ENCODE results near the gene PRR19. TPM values are rescaled to one million over a fixed set of nuclear protein-coding genes. Genes with fewer than 3 reads are reported as not detected.
"Not testable (repeated sequence)": the region's sequence is repeated elsewhere in the genome, so short reads cannot be mapped to it uniquely, and the experiment has no call there.

Gene PRR19
- total and polyA plus RNA-seq, 3 donors from 2014 or later, result 16.8 to 37.4 (median 18.3) TPM

DNA sequence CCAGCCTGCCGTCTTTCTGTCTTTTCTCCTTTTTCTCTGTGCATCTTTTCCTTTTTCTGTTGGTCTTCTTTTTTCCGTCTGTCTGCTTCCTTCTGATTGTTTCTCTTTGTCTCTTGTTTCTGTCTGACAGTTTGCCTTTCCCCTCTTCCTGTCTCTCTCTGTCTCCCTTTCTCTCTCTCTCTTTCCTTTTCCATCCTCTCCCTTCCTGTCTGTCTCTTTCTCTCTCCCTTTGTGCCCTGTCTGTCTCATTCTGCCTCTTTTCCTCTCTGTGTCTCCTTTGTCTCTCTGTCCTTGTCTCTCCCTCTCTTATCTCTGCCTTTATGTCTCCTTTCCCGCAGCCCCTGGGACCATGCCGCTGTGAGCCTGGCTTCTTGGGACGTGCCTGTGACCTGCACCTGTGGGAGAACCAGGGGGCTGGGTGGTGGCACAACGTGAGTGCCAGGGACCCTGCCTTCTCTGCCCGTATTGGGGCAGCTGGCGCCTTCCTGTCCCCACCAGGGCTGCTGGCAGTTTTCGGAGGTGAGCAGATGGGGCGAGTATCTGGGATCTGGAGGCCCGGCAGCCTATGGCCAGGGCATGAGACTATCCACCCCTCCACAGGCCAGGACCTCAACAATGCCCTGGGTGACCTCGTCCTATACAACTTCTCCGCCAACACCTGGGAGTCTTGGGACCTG is 32.9 kb downstream of the PRR19 start:
- Histone ChIP-seq H3K27me3 (no peaks in the 10 kb centered on the region), H3K36me3 (ENCODE audit: low read depth, missing control alignments) (no peaks in the 10 kb centered on the region), H3K27ac (no peak overlapping the region), H3K4me3 (no peak overlapping the region), H3K4me1 (peaks cover 17% of the 10 kb centered on the region), H3K9me3 (no peaks in the 10 kb centered on the region)
- DNase-seq, result no peak
- intact Hi-C loops (cut with DNase I; ENCODE audit: low total_unique reads), result no loop called here
- 68 to 72% methylated on average over 10 to 13 of the region's 13 CpGs for WGBS, 2 donors
- no peak for TF ChIP-seq POLR2A (IDR thresholded peaks at IDR 0.05)
- TF ChIP-seq, protein P1, sequence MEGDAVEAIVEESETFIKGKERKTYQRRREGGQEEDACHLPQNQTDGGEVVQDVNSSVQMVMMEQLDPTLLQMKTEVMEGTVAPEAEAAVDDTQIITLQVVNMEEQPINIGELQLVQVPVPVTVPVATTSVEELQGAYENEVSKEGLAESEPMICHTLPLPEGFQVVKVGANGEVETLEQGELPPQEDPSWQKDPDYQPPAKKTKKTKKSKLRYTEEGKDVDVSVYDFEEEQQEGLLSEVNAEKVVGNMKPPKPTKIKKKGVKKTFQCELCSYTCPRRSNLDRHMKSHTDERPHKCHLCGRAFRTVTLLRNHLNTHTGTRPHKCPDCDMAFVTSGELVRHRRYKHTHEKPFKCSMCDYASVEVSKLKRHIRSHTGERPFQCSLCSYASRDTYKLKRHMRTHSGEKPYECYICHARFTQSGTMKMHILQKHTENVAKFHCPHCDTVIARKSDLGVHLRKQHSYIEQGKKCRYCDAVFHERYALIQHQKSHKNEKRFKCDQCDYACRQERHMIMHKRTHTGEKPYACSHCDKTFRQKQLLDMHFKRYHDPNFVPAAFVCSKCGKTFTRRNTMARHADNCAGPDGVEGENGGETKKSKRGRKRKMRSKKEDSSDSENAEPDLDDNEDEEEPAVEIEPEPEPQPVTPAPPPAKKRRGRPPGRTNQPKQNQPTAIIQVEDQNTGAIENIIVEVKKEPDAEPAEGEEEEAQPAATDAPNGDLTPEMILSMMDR (IDR thresholded peaks at IDR 0.05), result no peak

DNA sequence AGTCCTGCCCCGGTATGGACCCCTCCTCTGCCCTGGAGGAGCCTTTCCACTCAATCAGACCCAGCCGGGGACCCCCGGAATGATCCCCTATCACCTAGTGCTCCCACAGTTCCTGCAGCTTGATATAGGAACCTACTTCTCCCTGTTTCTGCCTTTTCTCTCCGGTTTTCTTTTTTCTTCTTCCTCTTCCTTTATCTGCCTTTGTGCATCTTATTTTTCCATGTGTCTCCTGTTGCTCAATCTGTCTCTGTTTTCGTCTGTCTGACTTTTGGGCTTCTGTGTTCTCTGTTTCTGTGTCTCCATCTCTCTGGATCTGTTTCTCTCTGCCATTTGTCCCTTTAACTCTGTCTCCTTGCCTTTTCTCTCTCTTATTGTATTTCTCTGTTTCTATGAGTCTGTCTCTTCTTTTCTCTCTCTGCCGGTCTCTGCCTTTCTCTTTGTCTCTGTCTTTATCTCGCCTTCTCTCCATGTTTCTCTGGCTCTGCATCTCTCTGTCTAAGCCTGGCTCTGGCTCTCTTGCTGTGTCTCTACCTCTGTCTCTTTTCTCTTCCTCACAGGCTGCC is 33.5 kb downstream of the PRR19 start:
- no peaks in the 10 kb centered on the region for H3K36me3 ChIP-seq (ENCODE audit: low read depth, missing control alignments)
- no peaks in the 10 kb centered on the region for H3K27me3 ChIP-seq
- peaks cover 16% of the 10 kb centered on the region for H3K4me1 ChIP-seq
- DNase-seq, result no peak
- H3K9me3 ChIP-seq, result no peaks in the 10 kb centered on the region
- intact Hi-C loops (cut with DNase I; ENCODE audit: low total_unique reads), result no loop called here
- TF ChIP-seq, protein P1 (IDR thresholded peaks at IDR 0.05), result no peak
- no peak for TF ChIP-seq POLR2A (IDR thresholded peaks at IDR 0.05)
- H3K4me3 ChIP-seq, result no peak overlapping the region
- WGBS, 2 donors, result 84 to 88% methylated on average over 7 of the region's 7 CpGs
- H3K27ac ChIP-seq, result no peak overlapping the region

DNA sequence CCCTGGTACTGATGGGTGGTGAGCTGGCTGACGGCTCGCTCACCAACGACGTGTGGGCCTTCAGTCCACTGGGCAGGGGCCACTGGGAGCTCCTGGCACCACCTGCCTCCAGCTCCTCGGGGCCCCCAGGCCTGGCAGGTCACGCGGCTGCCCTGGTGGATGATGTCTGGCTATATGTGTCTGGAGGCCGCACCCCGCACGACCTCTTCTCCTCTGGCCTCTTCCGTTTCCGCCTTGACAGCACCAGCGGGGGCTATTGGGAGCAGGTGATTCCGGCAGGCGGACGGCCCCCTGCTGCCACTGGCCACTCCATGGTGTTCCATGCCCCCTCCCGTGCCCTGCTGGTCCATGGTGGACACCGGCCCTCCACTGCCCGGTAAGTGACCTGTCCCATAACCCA is 34.0 kb downstream of the PRR19 start:
- no peaks in the 10 kb centered on the region for H3K27me3 ChIP-seq
- no peak overlapping the region for H3K4me3 ChIP-seq
- no peak for TF ChIP-seq POLR2A (IDR thresholded peaks at IDR 0.05)
- TF ChIP-seq, protein P1 (IDR thresholded peaks at IDR 0.05), result no peak
- no peak for DNase-seq
- no peaks in the 10 kb centered on the region for H3K9me3 ChIP-seq
- intact Hi-C loops (cut with DNase I; ENCODE audit: low total_unique reads), result no loop called here
- H3K36me3 ChIP-seq (ENCODE audit: low read depth, missing control alignments), result no peaks in the 10 kb centered on the region
- peaks cover 11% of the 10 kb centered on the region for H3K4me1 ChIP-seq
- 91% methylated on average over 16 to 19 of the region's 19 CpGs for WGBS, 2 donors
- H3K27ac ChIP-seq, result no peak overlapping the region

DNA sequence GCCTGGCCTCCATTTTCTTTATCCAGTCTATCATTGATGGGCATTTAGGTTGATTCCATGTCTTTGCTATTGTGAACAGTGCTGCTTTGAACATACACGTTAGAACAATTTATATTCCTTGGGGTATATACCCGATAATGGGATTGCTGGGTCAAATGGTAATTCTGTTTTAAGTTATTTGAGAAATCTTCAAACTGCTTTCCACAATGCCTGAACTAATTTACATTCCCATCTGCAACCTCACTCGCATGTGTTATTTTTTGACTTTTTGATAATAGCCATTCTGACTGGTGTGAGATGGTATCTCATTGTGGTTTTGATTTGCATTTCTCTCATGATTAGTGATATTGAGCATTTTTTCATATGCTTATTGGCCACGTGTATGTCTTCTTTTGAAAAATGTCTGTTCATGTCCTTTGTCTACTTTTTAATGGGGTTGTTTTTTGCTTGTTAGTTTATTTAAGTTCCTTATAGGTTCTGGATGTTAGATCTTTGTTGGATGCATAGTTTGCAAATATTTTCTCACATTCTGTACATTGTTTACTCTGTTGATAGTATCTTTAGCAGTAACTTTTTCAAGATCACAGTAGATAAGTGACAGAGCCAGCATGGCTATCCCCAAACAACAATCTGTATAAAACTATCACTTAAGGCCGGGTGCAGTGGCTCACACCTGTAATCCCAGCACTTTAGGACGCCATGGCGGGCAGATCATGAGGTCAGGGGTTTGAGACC is 37.4 kb downstream of the PRR19 start:
- H3K9me3 ChIP-seq; H3K27ac ChIP-seq; DNase-seq; H3K4me3 ChIP-seq; intact Hi-C loops (cut with DNase I; ENCODE audit: low total_unique reads); H3K27me3 ChIP-seq; H3K4me1 ChIP-seq; H3K36me3 ChIP-seq (ENCODE audit: low read depth, missing control alignments): not testable (repeated sequence)
- WGBS, 2 donors, result 93 to 94% methylated on average over 7 of the region's 7 CpGs

DNA sequence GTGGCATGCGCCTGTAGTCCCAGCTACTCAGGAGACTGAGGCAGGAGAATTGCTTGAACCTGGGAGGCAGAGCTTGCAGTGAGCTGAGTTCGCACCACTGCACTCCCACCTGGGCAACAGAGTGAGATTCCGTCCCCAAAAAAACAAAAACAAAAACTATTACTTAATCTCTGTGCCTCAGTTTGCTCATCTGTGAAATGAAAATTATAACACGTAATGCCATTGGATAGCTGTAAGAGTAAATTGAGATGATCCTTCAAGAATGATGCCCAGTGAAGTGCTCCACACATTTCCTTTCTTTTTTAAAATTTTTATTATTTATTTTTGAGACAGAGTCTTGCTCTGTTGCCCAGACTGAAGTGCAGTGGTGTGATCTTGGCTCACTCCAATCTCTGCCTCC is 38.0 kb downstream of the PRR19 start:
- intact Hi-C loops (cut with DNase I; ENCODE audit: low total_unique reads); H3K4me1 ChIP-seq; H3K27me3 ChIP-seq; DNase-seq; H3K27ac ChIP-seq; H3K9me3 ChIP-seq; H3K36me3 ChIP-seq (ENCODE audit: low read depth, missing control alignments); H3K4me3 ChIP-seq: not testable (repeated sequence)
- WGBS, 2 donors, result 94 to 98% methylated on average over 4 of the region's 4 CpGs

All from testis (tissue), 3 donors.